ENCODE results near the gene SHD. TPM values are rescaled to one million over a fixed set of nuclear protein-coding genes. Genes with fewer than 3 reads are reported as not detected.
A peak's percentile ranks its signal among the peaks of the same experiment; 100 is the strongest.

SHD gene
- total RNA-seq, 1 experiment from 2014 or later = not detected

GRCh38 chr19:4334929-4335570 lies 56.0 kb downstream of the SHD start:
- H3K4me2 ChIP-seq = no peak overlapping the region
- BruUV-seq (replicated peaks) = no TSS peak
- ChIA-PET POLR2A (ENCODE audit: unreplicated experiment) (no interaction called here), CTCF (no interaction called here)
- H3K4me3 ChIP-seq = no peak overlapping the region
- intact Hi-C loops (cut with micrococcal nuclease; ENCODE audit: unreplicated experiment) = no loop called here
- TF ChIP-seq CTCF (conservative IDR thresholded peaks at IDR 0.05) (no peak), EZH2 (IDR thresholded peaks at IDR 0.05; ENCODE audit: low read depth) (no peak)
- no peaks in the 10 kb centered on the region for H3K36me3 ChIP-seq (ENCODE audit: low read depth)
- H3K4me1 ChIP-seq (replicated peaks; ENCODE audit: insufficient read depth) = no peaks in the 10 kb centered on the region
- no peak overlapping the region for H2AFZ ChIP-seq
- no peaks in the 10 kb centered on the region for H3K79me2 ChIP-seq (ENCODE audit: low read depth)
- no peaks in the 10 kb centered on the region for H4K20me1 ChIP-seq (ENCODE audit: insufficient read depth)
- no peak for DNase-seq
- H3K9me2 ChIP-seq (ENCODE audit: insufficient read depth) = no peaks in the 10 kb centered on the region
- no peaks in the 10 kb centered on the region for H3F3A ChIP-seq (ENCODE audit: insufficient read depth, low read depth)
- no peaks in the 10 kb centered on the region for H3K27me3 ChIP-seq (ENCODE audit: insufficient read depth, low read depth)
- H3K9me3 ChIP-seq (ENCODE audit: insufficient read depth, low read depth) = no peaks in the 10 kb centered on the region
- H3K27ac ChIP-seq = no peak overlapping the region

- Histone ChIP-seq H2AFZ (peak overlapping the region; percentile 75), H3K27ac (no peak overlapping the region), H4K20me1 (ENCODE audit: insufficient read depth) (no peaks in the 10 kb centered on the region), H3K4me1 (replicated peaks; ENCODE audit: insufficient read depth) (no peaks in the 10 kb centered on the region), H3F3A (ENCODE audit: insufficient read depth, low read depth) (no peaks in the 10 kb centered on the region), H3K9me2 (ENCODE audit: insufficient read depth) (no peaks in the 10 kb centered on the region), H3K27me3 (ENCODE audit: insufficient read depth, low read depth) (no peaks in the 10 kb centered on the region), H3K9me3 (ENCODE audit: insufficient read depth, low read depth) (no peaks in the 10 kb centered on the region), H3K4me3 (peak overlapping the region; percentile 64), H3K36me3 (ENCODE audit: low read depth) (no peaks in the 10 kb centered on the region), H3K4me2 (peak overlapping the region; percentile 91), H3K79me2 (ENCODE audit: low read depth) (no peaks in the 10 kb centered on the region)
- TF ChIP-seq CTCF (conservative IDR thresholded peaks at IDR 0.05) = no peak
- TF ChIP-seq EZH2 (IDR thresholded peaks at IDR 0.05; ENCODE audit: low read depth) = no peak
- ChIA-PET POLR2A (ENCODE audit: unreplicated experiment) (interaction anchor here (0.6 to 0.7 kb wide), 3 partner anchors 61 to 134 kb away, joined by 4 to 9 read pairs (median 7); no protein-coding TSS in a partner anchor), CTCF (interaction anchor here (1.2 kb wide), 1 partner anchor 15 kb away, joined by 3 read pairs; no protein-coding TSS in a partner anchor)
- no TSS peak for BruUV-seq (replicated peaks)
- DNase-seq = no peak
- intact Hi-C loops (cut with micrococcal nuclease; ENCODE audit: unreplicated experiment) = no loop called here
These were observed 58.9 kb downstream of the SHD start for GRCh38 chr19:4337906-4338440.

GRCh38 chr19:4338441-4339355 lies 59.6 kb downstream of the SHD start, which contains the start of gene STAP2:
Gene STAP2 (minus strand): TSS chr19:4338827. CDS start chr19:4338753, 74 bp downstream.
- H3K36me3 ChIP-seq (ENCODE audit: low read depth) = no peaks in the 10 kb centered on the region
- peak; percentile 68 to 70 for DNase-seq
- no peaks in the 10 kb centered on the region for H3K4me1 ChIP-seq (replicated peaks; ENCODE audit: insufficient read depth)
- H4K20me1 ChIP-seq (ENCODE audit: insufficient read depth) = no peaks in the 10 kb centered on the region
- no peaks in the 10 kb centered on the region for H3K79me2 ChIP-seq (ENCODE audit: low read depth)
- CTCF ChIA-PET = interaction anchor here (0.6 to 1.2 kb wide), 2 partner anchors 10 to 14 kb away, joined by 3 to 10 read pairs; no protein-coding TSS in a partner anchor
- peak within 1 kb of the TSS; percentile 75 for H2AFZ ChIP-seq
- H3K9me2 ChIP-seq (ENCODE audit: insufficient read depth) = no peaks in the 10 kb centered on the region
- peak within 1 kb of the TSS; percentile 64 for H3K4me3 ChIP-seq
- H3K4me2 ChIP-seq = peak within 1 kb of the TSS; percentile 91
- no peak for TF ChIP-seq CTCF (conservative IDR thresholded peaks at IDR 0.05)
- TF ChIP-seq EZH2 (IDR thresholded peaks at IDR 0.05; ENCODE audit: low read depth) = no peak
- POLR2A ChIA-PET (ENCODE audit: unreplicated experiment) = interaction anchor here (0.6 to 0.7 kb wide), 3 partner anchors 60 to 134 kb away, joined by 4 to 9 read pairs (median 7); no protein-coding TSS in a partner anchor
- no peaks in the 10 kb centered on the region for H3F3A ChIP-seq (ENCODE audit: insufficient read depth, low read depth)
- no peaks in the 10 kb centered on the region for H3K9me3 ChIP-seq (ENCODE audit: insufficient read depth, low read depth)
- intact Hi-C loops (cut with micrococcal nuclease; ENCODE audit: unreplicated experiment) = no loop called here
- H3K27ac ChIP-seq = no peak within 1 kb of the TSS
- no peaks in the 10 kb centered on the region for H3K27me3 ChIP-seq (ENCODE audit: insufficient read depth, low read depth)
- no TSS peak for BruUV-seq (replicated peaks)
